Measurements from ENCODE around the gene SOX9. TPM values are rescaled to one million over a fixed set of nuclear protein-coding genes. Genes with fewer than 3 reads are reported as not detected.

SOX9 gene
- not detected in 2 replicates for total RNA-seq (2014; rRNA removed; shearing (Covaris generic))

DNA sequence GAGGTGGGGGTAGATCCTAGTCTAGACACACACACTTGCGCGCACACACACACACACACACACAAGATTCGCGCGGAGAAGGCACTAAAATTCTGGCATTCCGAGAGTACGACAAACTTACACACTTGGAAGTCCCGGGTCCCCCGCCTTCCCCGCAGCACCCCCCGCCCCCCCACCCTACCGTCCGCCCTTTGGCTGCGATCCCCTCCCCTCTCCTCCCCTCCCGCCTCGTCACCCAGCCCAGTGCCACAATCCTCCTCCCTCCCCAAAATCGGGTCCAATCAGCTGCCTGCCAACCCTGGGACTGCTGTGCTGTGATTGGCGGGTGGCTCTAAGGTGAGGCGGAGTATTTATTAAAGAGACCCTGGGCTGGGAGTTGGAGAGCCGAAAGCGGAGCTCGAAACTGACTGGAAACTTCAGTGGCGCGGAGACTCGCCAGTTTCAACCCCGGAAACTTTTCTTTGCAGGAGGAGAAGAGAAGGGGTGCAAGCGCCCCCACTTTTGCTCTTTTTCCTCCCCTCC is at the start of gene SOX9:
SOX9 (plus strand) TSS at position 379 of the 522 bp plus-strand sequence. CDS start 372 bp downstream, outside the sequence.
- in situ Hi-C loops (cut with HindIII; ENCODE audit: low sequenced_read_pairs): no loop called here
- peak; percentile 70 for DNase-seq (ENCODE audit: low spot score)

DNA sequence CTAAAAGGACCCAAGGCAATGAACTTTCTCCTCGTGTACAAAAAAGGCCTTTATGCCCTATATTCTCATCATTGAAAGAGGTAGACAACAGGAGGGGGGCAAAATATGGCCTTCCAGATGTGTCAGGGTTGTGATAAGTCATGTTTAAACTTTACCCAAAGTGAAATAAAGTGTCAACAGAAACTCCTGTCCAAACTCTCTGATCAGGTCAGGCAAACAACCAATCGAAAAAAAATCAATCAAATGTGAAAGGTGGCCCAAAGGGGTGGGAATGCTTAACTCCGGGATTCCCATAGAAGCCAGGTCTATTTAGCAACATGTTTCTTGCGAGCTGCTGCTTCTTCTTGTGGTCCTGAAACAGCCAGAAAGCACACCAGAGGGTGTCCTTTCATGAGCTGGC is 49.5 kb upstream of the SOX9 start:
- no peak for DNase-seq (ENCODE audit: low spot score)
- in situ Hi-C loops (cut with HindIII; ENCODE audit: low sequenced_read_pairs): no loop called here

DNA sequence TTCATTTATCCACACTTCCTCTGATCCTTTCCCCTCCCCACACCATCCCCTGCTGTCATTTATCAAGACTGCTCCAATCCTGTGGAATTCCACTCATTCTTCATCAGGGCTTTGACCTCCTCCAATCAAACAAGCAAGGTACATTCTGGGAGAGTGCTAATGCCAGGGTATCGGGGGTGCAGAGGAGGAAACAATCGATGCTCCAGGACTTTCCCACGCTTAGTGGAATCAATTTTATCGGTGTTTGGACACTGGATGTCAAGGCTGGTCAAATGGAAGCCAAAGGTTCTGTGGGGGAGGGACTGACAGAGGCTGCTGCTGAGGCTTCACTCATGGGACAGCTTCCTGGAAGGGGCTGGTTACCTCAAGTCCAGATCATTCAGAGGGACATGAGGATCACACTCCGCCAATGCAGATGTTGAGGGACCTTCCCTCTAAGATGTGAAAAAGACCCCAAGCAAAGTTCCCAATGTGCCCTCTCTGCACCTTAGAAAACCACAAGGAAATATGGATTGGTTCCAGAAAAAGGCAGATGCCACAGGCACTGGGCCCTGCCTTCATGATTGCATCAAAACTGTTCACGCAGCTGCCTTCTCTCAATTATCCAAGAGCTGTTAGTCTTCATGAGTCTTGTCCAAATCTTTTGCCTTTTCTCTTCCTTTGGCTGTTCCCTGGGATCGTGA is 44.7 kb upstream of the SOX9 start:
- in situ Hi-C loops (cut with HindIII; ENCODE audit: low sequenced_read_pairs): no loop called here
- DNase-seq (ENCODE audit: low spot score): no peak

DNA sequence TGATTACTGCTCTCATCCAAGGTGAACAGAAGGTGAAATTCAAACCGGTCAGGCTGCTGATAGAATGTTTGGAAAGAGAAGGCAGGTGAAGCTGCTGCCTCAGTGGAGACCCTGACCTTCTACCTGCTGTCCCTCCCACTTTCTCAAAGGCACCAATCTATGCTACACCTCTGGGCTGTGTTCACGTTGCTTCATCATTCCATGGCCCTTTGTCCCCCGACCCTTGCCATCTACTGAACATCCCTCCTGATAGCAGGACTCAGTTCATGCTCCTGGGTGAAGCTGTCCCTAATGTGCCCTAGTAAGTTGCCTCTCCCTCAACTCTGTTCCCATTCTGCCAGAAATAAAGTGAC is 44.2 kb upstream of the SOX9 start:
- in situ Hi-C loops (cut with HindIII; ENCODE audit: low sequenced_read_pairs): no loop called here
- no peak for DNase-seq (ENCODE audit: low spot score)

DNA sequence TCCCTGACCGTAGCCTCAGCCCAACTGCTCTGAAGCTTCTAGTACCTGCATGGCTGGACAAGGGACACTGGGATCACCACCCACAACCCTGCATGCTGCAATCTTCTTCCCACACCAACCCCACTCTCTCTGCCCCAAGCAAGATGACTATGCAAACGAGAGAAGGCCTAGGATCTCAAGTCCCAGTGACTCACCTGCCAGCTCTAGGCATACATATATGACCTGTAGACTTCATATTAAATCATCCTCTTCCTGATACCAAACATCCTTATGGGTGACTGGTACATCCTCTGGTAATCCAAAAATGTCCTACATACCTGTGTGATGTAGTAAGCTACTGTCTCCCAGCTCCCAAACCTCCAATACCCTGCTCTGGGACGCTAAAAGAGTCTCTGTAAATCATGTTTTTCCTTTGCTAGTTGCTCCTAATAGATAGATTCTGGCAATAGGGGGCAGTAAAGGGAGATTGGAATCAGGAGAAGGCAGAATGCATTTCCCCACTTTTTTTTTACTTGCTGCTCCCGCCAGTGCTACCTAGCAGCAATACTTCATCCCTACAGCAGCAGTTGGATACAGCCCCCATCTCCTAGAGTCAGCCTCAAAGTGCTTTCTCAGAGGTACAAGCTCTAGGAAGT is 43.4 kb upstream of the SOX9 start:
- DNase-seq (ENCODE audit: low spot score): no peak

DNA sequence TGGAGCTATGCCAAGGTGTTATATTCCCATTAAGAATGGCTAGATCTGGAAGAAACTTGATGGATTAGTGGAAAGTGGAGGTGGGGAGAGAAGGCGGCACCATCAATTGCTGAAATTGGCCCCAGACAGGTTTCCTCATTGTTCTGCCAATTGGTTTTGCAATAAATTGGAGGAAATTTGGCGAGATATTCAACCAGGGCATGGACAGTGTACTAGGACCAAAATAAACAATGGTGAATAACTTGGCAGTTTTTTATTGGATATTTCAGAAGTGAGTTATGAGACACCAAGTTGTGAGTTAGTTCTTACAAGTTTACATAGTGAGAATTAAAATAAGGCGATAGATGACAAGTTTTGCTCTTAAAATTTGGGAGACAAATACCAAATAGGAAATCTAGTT is 41.1 kb upstream of the SOX9 start:
- DNase-seq (ENCODE audit: low spot score): no peak
- in situ Hi-C loops (cut with HindIII; ENCODE audit: low sequenced_read_pairs): no loop called here

More for the DNA sequence above, 43.4 kb upstream of the SOX9 start:
- in situ Hi-C loops (cut with HindIII; ENCODE audit: low sequenced_read_pairs): no loop called here

DNA sequence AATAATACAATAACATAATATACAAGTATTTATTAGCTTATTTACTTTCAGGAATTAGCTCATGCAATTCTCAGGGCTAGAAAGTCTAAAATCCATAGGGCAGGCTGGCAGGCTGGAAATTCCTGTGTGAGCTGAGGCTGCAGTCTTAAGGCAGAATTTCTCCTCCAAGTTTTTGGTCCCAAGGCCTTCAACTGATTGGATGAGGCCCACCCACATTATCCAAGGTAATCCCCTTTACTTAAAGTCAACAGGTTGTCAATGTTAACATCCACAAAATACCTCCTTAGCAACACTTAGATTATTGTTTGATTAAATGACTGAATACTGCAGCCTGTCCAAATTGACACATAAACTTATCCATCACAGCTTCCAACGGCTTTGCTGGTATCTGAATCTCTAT is 32.9 kb upstream of the SOX9 start:
- in situ Hi-C loops (cut with HindIII; ENCODE audit: low sequenced_read_pairs): no loop called here

DNA sequence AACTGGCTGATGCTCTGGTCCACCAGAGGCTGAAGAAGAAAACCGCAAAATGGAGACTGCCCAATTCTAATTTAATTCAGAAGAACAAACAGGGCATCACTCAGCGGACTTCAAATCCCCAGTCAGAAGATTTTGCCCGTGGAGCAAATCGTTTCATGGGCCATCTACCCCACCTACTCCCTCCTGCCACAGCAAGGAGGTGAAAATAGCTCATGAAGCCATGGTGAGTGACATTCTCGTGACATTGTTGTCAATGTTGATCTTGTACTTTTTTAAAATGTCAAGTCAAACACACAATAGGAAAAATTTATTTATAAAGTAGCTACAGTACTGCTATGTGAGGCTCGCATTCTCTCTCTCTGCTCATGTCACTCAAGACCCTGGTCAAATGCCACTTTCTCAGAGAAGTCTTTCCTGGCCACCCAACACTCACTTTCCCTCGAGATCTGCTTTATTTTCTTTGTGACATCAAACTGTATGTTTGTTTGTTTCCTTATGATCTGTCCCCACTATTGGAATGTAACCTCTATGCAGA is 31.3 kb upstream of the SOX9 start:
- DNase-seq (ENCODE audit: low spot score): no peak
- in situ Hi-C loops (cut with HindIII; ENCODE audit: low sequenced_read_pairs): no loop called here

More for the DNA sequence above, 32.9 kb upstream of the SOX9 start:
- DNase-seq (ENCODE audit: low spot score): no peak

DNA sequence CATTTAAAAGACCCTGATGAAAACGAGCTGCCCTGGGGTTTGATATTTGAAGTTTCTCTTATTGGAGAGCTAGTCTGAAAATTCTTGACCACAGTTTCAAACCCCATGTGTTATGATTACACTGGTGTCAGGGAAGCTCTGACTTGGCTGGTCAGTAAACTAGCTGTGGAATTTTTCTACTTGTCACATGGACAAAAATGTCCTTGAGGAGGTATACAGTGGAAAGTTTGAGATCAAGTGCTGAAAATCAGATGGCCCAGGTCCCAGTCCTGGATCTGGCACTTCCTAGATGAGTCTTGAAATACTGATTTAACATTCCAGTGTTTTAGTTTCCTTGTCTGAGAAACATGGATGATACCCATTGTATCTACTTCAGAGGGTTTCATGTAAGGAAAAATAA is 30.7 kb upstream of the SOX9 start:
- no peak for DNase-seq (ENCODE audit: low spot score)
- in situ Hi-C loops (cut with HindIII; ENCODE audit: low sequenced_read_pairs): no loop called here

DNA sequence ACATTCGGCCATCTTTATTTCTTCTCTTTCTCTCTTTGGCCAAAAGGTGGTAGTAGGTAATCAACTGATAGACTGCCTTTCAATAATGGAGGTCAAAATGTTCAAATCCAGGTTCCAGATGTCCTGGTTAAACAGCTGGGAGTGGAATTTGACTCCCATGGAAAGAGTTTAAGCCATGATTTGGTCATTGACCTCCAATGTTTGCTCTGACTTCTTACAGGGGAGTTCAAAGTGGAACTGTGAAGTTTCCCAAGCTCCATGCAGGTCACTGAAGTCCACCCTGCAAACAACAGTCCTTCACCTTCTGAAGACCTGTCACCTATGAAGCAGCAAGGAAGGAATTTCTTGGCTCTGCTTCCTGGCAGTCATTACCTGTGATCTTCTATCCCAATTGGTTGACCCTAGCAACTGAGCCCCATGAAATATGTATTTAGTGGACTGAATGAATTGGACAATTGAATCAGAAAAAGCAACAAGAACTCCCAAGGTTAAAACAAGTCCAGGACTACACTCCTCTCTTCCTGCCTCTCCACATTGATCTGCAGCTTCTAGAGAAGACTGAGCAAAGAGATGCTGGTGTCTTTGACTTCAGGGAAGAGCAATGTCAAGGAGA is 28.0 kb upstream of the SOX9 start:
- DNase-seq (ENCODE audit: low spot score): no peak
- in situ Hi-C loops (cut with HindIII; ENCODE audit: low sequenced_read_pairs): no loop called here

DNA sequence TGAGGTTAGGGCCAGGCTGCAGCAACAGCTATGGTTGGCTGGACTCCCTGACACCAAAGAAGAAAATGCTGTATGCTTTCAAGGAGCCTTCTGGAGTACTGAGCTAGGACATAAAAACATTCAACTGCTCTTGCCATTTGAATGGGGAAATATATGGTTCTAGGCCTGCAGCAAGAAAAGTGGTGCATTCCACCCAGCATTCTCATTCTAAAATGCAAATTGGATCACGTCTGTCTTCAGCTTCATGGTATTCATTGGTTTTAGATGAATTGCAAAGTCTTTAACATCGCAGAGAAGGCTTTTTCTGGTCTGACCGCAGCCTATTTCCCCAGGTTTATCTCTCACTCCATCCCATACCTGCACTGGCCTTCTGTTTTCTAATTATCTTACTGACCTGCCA is 27.1 kb upstream of the SOX9 start:
- no peak for DNase-seq (ENCODE audit: low spot score)
- in situ Hi-C loops (cut with HindIII; ENCODE audit: low sequenced_read_pairs): no loop called here

DNA sequence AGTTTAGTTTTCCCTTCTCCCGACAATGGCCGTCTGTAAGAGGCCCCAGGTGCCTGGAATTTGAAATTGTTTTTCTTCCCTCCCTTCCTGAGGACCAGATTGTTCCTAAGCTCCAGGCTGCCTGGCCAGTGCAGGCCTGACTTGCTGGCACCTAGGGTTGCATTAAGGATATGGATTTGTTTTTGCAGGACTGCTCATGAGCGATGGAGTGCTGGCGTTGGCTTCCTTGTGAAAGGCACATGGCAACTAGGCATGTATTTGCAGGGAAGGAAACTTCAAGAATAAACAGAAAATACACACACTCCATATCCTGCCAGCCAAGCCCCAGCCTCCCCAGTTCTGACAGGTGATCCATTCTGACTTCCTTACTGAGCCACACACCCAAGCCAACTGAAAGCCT is 25.5 kb upstream of the SOX9 start:
- in situ Hi-C loops (cut with HindIII; ENCODE audit: low sequenced_read_pairs): no loop called here
- no peak for DNase-seq (ENCODE audit: low spot score)

DNA sequence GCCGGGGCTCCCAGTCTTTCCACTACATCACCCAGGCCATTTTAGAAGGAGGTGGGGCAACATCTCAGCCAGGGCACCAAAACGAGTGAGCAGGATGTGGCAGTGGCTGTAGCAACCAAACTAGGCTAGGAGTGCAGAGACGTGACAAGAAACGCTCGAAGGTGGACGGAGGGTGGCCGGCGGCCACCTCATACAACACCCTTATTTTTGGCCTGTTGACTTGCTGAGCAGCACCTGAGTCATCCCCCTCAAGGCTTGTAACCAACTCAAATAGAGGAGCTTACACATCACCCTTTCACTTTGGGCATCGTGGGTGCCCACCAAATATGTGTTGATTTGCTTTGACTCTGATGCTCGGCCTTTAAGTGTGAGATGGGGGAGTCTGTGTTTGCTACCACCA is 23.7 kb upstream of the SOX9 start:
- no peak for DNase-seq (ENCODE audit: low spot score)
- in situ Hi-C loops (cut with HindIII; ENCODE audit: low sequenced_read_pairs): no loop called here

DNA sequence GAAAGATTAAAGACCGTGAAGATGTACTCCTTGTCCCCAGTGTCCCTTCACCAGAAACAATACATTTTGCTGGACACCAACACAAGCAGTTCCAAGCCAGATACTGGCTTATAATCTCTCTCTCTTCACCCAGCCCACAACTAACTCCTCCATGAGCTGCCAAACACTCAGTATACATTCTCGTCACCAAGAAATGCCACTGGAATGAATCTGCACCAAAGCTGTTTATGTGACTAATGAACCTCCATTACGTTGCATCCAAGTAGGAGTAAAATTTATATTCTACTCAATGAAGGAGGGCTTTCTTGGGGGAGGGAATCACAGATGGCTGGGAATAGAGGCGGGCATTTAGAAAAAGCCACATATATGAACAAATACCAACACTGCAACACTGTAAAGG is 20.9 kb upstream of the SOX9 start:
- in situ Hi-C loops (cut with HindIII; ENCODE audit: low sequenced_read_pairs): no loop called here
- DNase-seq (ENCODE audit: low spot score): no peak

DNA sequence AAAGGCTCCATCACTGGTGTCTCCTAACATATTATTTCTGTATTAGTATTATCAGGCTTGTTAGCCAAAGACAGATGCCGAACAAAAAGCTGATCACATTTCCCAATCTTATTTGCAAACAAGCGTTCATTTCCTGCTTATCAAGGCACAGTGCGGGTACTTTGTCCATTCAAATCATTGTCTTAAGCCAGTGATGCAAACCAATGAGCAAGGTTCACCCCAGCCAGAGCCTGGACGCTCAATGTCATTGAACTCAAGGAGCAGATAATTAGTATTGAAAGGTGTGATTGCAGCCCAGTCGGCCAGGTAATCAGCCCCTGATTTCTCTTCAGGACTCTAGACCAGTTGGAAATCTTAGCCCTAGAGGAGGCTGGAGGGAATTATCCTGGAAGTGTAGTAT is 20.4 kb upstream of the SOX9 start:
- in situ Hi-C loops (cut with HindIII; ENCODE audit: low sequenced_read_pairs): no loop called here
- DNase-seq (ENCODE audit: low spot score): no peak

DNA sequence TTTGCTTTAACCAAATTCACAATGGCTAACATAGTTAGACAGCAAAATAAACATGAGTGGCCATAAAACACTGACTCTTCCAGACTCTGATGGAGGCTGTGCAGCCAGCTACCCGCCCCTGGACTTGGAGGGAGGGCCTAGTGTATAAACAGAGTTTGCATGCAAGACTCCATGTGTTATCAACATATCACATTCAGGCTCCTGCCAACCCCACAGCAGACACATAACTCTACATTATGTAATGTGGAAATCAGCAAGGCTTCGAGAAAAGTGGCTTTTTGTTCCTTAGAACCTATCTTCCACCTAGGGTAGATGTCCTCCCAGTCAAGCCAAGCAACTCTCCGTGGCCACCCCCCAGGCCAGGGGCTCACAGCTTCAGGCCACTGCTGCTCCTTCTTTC is 19.3 kb upstream of the SOX9 start:
- in situ Hi-C loops (cut with HindIII; ENCODE audit: low sequenced_read_pairs): no loop called here
- DNase-seq (ENCODE audit: low spot score): no peak

DNA sequence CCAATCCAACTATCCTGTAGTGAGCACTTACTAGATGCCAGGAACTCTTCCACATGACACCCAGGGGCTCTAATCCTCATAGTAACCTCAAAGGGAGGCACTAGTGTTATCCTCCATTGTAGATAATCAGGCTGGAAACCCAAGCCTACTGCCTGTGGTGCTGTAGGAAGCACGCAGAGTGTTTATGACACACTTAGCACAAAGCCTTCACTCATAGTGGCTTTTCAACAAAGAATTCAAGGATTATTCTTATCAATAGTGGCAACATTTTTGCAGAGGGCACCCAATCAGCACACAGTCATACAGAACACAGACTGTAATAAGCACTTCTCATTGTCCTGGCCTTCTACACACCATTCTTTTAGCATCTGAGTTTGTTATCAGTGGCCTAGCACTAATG is 18.5 kb upstream of the SOX9 start:
- in situ Hi-C loops (cut with HindIII; ENCODE audit: low sequenced_read_pairs): no loop called here
- no peak for DNase-seq (ENCODE audit: low spot score)

DNA sequence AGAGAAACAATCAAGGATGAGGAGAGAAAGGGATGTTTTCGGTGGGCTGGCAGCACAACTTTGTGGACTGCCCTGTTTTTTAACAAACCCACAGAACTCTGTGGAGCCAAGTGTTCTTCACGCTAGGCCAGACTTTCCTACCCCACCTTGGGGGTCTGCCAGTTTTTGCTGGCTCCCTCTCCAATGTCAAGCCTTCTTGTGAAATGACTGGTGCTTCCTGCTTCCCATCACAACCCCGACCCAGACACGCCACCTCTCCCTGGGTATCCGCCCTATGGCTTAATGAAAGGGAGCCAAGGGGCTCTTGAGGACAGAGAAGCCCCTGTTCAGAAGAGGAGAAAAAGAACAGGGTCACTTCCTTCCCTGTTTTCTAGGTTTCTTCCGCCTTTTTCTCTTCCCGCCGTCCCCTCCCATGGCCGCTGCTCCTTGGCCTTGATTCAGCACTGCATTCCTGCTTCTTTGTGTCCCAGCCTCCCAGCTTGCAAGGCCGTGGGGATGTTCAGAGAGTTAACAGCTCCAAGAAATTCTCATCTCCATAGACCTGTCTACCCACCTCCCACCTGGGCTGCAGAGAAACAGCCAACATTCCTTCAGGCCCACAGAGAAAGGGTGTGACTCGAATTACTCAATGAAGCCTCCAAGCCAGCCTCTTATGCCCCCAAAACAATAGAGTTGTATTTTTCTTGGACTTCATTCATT is 16.5 kb upstream of the SOX9 start:
- in situ Hi-C loops (cut with HindIII; ENCODE audit: low sequenced_read_pairs): no loop called here
- DNase-seq (ENCODE audit: low spot score): peak; percentile 19

DNA sequence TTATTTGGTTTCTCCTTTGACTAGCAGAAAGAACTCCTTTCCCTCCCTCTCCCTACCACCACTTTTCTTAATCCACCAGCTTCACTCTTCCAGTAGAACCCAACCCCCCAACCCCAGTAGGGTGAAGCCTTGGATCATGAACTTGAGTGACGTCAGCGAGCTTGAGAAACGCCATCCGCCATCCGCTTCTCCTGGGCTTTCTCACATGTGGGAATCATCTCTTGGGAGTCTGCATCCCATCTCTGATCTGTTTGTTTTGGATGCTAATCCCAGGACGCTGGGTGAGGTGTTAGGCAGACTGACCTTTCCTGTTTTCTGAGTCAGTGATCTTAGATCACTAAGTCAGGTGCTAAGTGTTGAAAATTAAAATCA is 16.0 kb upstream of the SOX9 start:
- in situ Hi-C loops (cut with HindIII; ENCODE audit: low sequenced_read_pairs): no loop called here
- no peak for DNase-seq (ENCODE audit: low spot score)

DNA sequence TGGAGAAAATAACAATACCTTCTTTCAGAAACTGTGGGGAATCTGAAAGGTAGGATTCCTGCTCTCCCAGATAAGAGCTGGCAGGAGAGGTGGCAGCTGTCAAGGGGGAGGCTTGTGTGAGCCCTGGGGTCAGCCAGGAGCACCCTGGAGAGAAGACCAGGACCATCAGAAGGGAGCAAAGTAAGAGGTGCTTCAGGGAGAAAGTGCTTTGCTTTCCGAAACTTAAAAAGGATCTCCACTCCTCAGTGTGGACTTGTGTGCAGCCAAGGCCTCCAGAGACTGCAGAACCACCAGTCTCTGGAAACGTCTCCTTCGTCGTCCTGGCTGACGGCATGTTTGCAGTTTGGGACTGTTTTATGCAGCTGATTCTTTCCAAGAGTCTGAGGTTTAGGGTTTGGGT is 13.7 kb upstream of the SOX9 start:
- in situ Hi-C loops (cut with HindIII; ENCODE audit: low sequenced_read_pairs): no loop called here
- DNase-seq (ENCODE audit: low spot score): no peak
